Measurements from ENCODE around the gene GBF1.
A peak's percentile ranks its signal among the peaks of the same experiment; 100 is the strongest.
"Not testable (repeated sequence)": the region's sequence is repeated elsewhere in the genome, so short reads cannot be mapped to it uniquely, and the experiment has no call there.

The GBF1 gene

DNA sequence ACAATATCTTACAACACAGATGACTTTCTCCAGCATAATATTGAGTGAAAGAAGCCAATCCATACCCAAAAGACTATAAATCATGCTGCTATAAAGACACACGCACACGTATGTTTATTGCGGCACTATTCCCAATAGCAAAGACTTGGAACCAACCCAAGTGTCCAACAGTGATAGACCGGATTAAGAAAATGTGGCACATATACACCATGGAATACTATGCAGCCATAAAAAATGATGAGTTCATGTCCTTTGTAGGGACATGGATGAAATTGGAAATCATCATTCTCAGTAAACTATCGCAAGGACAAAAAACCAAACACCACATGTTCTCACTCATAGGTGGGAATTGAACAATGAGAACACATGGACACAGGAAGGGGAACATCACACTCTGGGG lies 63.0 kb downstream of the GBF1 start:
- DNase-seq (ENCODE audit: low spot score): not testable (repeated sequence)

DNA sequence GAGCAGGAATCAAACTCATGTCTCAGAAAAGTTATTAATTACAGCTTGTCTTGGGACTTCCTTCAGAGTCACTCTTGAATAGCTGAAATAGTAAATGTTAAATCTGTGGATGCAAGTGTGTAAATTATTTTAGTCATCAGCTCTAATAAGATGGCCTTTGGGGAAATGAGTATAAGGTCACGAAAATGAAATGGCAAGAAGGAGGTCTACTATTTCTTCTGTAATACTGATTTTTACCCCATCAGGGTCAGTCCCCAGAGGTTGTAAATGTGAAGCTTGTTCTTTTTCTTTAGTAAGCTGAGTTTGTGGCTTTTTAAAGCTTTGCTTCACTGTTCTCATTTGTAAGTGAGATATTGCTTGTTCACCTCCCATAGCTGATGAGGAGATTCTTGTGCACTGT lies 63.9 kb downstream of the GBF1 start:
- no peak for DNase-seq (ENCODE audit: low spot score)

DNA sequence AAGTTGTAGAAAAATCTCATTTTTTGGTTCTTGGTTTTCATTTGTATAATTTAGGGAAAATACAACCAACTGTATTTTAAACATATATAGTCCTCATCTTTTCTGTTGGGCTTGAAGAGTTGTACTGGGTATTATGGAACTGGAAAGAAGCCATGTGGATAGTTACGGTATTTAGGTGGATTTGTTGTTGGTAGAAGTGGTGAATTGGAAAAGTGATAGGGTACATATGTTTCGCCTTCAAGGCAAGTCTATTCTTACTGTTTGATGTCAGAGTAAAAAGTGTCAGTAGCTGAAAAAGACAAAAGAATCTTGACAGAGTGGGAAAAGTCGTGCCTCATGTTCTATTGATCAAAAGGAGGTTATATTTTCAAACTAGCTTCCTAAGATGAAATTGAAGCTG lies 64.6 kb downstream of the GBF1 start:
- no peak for DNase-seq (ENCODE audit: low spot score)

DNA sequence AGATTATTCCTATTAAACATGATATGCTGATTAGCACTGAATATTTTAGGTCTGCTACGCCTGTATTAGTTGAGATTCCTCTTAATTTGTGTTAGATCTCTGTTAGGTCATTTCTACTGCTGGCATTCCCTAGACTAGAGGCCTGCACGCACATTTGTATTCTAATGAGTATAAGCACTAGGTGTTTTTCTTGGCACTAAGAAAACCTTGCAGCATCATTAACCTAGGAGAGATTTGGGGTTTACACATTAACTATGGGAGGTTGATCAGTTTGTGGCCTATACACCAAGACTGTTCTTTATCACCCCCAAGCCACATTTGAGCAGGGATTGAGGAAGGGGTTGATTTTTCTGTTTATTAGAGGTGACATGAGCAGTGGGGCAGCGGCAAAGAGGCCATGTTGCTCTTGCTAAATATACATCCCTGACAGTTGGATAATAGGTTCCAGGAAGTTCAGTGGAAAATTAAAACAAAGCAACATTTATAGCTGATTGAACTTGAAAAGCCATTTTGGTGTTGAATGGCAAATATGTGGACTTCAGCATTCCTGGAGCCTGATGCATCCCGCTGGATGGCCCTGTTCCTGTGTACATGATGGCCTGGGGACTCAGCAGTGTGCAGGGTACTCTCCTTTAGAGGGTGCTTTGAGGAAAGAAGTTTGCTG lies 65.2 kb downstream of the GBF1 start:
- DNase-seq (ENCODE audit: low spot score): peak; percentile 53

DNA sequence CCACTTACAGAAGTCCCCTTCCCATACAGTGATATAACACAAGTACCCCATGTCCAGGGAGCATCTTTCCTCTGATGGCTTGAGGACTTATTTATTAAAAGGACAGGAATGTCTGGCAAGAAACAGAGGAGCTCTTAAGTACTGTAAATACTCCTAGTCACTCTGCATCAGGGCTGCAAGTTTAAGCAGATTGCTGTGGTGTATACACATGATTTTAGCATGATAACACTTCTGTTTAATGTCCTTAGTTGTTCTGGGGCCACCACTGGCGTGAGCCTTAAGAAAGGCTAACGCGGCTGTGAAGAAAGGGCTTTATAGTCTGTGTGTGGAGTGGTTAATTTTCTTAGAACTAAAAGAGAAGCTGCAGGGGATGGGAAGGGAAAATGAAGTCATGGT lies 65.7 kb downstream of the GBF1 start:
- DNase-seq (ENCODE audit: low spot score): no peak

DNA sequence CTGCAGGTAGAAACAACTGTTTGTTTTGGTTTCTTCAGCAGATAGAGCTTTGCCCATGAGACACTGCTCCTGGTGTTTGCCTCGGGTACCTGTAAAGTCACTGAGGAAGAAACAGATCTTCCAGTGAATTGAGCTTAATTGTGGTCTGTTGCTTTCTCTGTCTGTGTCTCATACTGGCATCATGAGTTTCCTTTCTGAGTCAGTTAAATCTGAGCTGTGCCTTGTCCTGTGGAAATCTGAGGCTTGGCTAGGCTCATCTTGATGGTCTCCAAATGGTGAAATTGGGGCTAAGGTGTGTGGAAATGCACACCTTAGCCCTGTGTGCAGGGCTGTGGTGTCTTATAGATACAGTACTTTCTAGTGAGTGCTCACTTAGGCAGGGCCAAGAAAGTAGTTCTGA lies 67.4 kb downstream of the GBF1 start:
- no peak for DNase-seq (ENCODE audit: low spot score)

DNA sequence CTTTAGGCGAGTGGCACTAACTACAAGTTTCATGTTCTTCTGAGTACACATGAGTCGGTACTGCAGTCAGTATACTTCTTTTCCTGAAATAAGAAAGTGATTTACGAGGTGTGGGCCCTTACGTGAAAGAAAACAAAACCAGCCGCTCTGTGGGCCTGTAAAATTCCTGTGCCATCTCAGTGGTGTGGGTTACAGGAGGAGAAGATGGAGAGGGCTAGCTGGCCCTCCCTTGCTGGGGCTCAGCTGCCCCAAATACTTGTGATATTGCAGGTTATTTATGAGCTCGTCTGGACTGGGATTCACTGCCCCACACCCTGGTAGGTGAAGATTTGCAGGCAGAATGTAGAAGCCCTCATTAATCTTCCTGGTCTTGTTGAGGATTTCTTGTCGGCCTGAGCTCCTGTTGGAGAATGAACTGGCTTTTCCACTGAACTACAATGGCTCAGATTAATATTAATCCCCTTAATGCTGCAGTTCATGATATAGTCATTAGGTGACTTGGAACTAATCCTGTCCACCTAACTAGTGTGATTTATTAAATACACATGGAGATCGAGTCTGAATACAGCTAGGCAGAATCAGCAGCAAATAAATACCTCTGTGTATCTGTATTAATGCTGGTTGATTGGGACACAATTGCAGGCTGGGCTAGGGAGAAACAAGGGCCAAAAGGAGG lies 68.0 kb downstream of the GBF1 start:
- DNase-seq (ENCODE audit: low spot score): no peak

DNA sequence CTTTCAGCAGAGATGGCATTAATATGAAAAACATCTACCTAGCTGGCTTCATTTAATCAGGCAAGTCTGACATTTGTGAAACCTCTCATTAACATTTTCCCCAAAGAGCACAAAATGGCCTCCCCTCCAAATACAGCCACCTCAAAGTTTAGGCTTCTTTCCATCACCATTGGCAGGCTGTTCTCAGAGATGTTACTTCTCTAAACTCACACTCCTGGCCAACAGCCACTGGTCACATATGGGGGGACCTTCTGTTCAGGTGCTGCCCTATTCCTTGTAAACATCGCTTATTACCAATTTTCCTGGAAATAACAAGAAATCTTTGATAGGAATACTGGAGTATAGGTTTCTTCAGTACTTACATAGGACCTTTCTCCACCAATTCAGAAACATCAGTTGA lies 69.5 kb downstream of the GBF1 start:
- no peak for DNase-seq (ENCODE audit: low spot score)

DNA sequence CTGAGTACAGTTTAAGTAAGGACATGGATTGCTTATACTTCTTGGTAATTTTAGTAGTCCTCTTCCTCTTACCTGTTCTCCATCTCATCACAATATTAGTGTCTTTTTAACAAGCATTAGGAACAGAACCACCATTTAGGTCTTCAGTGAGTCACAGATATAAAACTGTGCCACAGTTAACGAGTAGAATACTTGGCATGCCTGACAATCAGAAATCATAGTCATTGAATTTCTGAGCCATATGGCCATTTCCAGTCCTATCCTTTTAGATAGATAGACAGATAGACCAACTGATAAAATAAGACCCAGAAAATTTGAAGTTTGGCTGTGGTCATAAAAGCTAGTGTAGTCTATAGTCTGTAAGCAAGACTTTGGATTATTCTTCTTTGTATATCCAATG lies 71.1 kb downstream of the GBF1 start:
- DNase-seq (ENCODE audit: low spot score): no peak

DNA sequence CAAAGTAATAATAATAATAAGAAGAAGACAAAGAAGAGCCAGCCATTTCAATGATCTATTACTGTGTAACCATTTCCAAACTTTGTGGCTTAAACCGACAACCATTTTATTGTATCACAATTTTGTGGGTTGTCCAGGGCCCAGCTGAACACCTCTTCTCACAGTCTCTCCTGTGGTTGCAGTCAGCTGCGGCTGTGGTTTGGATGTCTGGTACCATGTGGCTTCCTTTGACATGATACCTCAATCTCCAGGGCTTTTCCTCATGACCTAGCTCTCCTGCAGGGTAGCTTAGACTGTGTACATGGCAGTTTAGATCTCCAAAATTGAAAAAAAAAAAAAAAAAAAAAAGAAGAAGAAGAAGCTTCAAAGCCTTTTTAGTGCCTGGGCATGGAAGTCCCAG lies 77.6 kb downstream of the GBF1 start:
- no peak for DNase-seq (ENCODE audit: low spot score)

DNA sequence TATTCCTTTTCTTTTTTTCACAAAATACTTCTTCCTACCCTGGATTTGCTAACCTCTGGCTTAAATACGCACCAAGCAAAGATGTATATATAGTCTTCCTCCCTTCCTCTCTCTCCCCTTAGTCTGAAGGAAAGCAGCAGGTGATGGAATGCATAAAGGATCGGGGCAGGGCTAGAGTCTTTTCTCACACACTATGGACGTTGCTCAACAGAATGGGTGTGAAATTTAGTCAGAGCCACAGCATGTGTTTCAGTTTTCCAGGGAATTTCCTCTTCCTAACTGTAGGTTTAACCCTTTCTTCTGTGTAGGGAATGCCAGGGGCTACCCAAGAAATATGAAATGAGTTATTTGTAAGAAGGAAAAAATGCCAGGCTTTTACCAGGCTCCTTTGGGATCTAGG lies 78.7 kb downstream of the GBF1 start:
- DNase-seq (ENCODE audit: low spot score): no peak

DNA sequence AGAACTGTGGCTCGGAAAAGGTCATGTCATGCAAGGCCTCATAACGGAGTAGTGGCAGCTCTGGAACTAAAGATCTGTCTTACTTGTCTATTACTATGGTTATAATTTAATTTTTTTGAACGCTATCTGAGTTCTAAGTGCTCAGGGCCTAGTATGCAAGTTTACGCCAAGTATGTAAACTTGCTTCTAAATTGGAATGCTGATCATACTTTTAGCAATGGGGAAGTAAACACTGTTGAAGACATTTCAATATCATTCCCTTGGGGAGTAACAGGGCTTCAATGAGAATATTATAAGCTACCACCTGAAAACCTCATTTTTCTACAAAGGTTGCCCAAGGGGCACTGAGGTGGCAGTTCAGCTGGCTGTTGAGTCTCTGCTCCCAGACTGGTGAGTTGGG lies 80.7 kb downstream of the GBF1 start:
- DNase-seq (ENCODE audit: low spot score): no peak

DNA sequence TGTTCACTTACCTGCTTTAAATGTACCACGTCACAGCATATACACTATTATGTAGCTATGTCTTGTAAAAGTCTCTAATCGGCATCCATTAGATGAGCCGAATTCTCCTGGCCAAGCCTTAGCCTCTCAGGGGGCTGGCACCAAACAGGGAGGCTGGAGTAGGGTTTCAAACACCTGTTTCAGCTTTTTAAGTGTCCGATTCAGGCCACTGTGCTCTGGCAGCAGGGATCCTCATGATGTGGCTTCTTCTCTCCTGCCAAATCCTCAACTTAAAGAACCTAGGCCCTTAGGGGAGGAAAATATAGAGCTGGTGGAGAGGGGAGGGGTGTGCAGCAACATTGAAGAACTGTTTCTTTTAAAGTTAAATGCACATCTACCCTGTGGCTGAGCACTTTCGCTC lies 81.7 kb downstream of the GBF1 start:
- DNase-seq (ENCODE audit: low spot score): no peak

DNA sequence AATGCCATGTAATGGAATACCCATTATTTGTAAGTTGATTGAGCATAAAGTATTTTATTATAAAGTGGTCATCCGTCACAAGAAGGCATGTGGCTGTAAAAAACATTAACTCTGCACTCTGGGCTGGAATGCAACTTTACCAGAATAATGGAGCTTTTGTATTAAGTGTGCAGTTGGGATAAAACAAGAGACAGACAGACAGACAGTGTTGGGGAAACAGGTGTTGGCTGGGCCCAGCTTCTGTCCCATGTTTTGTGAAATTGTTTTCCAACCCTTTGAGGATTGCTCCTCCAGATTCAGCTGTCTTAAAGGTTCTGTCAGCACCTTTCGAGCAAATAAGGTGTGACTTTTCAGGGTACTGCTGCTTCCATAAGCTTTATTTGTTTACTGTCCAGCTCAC lies 82.3 kb downstream of the GBF1 start:
- DNase-seq (ENCODE audit: low spot score): no peak

DNA sequence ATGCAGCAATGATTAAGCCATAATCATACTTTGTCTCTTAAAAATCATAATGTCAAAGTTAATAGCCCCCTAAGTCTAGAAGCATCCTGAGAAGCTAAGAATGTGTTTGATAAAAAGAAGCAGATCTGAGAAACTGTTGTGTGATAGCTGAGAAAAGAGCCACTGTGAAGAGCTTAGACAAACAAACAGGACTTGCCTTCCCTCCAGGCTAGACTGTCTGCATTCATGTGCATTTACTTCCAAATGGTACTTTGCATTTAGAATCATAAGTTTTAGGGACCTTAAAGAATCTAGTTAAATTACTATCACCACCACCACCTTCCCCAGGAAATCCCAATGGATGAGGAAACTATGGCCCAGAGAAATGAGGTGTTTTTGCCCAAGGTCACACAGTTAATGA lies 87.4 kb downstream of the GBF1 start:
- no peak for DNase-seq (ENCODE audit: low spot score)

DNA sequence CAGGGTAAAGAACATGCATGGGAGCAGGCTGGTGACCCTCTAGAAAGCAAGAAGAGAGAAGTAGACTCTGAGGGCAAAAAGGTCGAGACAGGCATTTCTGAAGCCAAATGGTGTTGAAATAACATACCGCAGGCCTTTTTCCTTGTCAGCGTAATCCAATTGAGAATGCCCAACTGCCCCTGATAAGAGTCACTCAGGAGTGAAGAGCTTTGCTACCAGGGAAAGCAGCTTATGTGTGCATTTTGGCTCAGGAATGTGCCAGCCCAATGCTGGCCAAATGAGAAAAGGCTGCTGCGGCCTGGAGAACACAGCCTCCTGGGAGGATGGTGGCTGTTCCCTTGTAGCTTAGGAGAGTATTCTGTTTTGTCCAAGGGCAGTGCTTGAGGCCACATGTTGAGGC lies 88.8 kb downstream of the GBF1 start:
- no peak for DNase-seq (ENCODE audit: low spot score)

DNA sequence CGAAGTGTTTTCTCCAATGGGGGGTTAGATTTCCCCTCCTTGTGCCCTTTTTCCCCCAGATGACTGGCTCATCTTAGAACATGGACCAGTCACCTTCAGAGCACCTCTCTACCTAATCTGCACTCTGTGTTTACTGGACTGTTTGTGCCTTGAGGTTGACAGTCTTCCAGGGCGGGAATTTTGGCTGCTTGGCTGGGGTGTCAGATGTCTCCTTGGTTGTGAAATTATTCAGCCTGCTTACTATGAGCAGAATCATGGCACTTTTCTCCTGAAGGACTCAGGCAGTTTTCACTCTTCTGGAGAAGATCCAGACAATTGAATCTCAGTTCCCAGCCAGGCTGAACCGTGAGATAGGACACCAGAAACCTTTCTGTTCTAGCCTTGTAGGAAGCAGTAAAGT lies 89.9 kb downstream of the GBF1 start:
- no peak for DNase-seq (ENCODE audit: low spot score)

DNA sequence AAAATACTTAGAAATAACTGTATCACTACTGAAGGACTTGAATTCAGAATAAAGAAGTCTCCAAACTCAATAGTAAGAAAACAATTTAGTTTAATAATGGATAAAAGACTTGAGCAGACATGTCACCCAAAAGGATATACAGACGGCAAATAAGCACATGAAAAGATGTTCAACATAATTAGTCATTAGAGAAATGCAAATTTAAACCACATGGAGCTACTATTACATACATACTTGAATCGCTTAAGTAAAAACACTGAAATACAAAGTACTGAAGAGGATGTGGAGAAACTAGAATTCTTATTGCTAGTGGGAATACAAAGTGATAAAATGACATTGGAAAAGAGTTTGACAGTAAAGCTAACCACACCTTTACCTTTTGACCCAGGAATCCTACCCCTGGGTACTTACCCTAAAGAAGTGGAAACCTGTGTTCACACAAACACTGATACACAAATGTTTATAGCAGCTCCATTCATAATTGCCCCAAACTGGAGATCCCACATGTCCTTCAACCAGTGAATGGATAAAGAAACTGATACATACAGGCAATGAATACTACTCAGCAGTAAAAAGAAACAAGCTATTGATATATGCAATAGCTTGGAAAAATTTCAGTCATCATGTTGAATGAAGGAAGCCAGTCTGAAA lies 95.8 kb downstream of the GBF1 start:
- no peak for DNase-seq (ENCODE audit: low spot score)

DNA sequence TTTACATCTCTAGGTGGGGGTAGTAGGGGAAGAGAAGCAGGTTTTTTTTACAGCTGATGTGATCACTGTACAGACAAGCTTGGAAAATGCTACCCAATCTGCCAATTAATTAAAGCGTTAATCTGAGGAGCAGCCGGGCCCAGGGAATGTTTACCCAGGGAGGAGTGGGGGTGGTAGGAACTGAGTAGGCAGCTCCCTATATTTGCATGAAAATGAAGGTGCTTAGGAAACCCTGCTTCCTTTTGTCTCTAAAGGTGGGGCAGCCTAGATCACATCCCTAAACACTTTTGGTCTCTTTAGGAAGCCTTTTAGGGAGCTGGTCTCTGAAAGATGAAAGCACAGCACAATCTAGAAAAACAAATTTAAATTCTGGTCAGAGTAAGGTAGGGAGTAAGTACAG lies 97.1 kb downstream of the GBF1 start:
- no peak for DNase-seq (ENCODE audit: low spot score)

DNA sequence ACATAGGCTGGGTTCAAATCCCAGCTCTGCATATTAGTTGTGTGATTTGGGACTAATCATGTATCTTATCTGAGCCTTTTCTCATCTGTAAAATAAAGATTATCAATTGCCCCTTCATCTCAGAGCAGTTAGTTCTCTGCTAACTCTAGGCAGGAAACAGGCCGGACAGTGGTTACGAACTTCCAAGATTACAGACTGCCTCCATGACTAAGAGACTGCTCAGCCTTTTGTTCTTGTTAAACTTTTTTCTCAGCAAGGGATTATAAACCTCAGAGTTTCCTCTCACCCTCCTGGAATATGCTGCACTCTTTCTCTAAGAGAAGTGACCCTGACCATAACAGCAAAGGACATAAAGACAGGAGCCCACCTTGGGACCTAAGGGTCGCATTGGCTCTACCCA lies 97.6 kb downstream of the GBF1 start:
- peak; percentile 52 for DNase-seq (ENCODE audit: low spot score)

DNA sequence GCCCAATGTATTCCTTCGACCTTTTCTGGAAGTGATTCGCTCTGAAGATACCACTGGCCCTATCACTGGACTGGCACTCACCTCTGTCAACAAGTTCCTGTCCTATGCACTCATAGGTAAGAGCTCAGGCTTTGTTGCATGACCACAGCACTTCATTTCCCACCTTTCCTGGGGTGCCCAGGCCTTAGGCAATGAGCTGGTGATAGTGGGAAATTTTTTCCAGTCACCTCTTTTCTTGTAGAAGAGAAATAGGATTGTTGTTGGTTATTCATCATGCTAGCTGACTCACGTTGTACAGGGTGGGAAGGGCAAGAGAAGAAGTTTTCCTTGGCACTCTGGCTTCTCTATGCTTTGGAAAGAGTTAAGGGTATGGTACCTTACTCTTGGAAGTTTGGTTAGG lies 98.7 kb downstream of the GBF1 start:
- DNase-seq (ENCODE audit: low spot score): peak; percentile 26

DNA sequence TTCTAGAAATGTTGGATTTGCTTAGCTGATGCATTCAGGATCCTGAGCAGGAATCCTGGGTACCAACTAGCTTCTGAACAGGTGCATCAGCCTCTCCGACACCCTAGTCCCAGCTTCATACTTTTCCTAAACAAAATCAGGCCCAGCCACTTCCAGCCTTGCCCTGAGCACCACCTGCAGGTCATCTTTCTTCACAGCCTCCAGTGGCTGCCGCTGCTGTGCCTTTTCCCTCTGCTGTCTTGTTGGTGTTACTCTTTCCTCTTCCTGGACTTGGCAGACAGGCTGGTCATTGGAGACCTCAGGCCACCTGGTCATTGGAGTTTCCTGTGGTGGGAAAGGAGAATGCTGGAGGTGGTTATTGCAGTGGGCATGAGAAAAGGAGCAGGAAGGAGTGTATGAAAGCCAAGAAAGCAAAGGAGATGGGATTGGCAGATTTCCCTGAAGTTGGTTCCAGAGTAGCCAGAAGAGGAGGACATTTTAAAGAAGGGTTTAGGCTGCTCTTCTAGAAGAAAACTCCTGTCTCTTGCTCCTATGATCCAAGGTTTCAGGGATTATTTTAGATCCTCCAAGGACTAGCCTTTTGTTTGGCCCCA lies 102.0 kb downstream of the GBF1 start:
- peak; percentile 14 for DNase-seq (ENCODE audit: low spot score)

DNA sequence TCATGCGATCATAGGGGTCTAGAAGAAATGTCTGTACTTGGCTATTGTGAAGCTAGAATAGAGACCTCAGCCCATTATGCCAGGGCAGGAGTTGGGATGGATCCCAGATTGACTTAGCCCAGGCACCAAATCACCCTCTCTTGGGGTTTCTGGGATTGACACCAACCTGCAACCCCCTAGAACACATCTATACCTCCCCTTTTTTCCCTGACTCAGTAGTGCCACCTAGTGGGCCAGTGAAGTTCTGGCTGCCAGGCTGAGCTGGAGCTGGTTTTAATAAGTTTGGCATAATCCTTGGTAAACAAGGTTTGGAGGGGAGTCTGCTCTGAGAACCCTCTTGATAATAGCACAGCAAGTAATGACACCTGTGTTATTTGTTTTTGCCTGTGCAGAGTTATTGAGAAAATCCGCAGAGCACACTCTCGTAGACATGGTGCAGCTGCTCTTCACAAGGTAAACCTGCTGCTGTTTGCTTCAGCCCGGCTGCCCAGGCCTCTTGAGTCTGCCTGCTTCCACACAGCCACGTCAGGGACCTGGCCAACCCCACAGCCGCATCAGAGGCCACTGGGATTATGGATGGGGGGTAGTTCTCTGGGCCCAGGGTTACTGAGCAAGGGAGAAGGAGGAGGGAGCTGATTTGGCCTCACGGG lies 106.9 kb downstream of the GBF1 start:
- peak; percentile 65 for DNase-seq (ENCODE audit: low spot score)

Measured in hepatic stellate cell (primary cell).